GM21367 (cell line): ENCODE results near the gene QRICH1.

ENCODE experiments used
- ATAC-seq: cut with Tn5 transposase; IDR thresholded peaks from one replicate; pipeline ENCODE4 v1.9.1; 2021; ENCODE audit not compliant: unreplicated experiment

Gene QRICH1

GRCh38 chr3:49119439-49119838 lies 25.6 kb upstream of the QRICH1 start:
- no peak for ATAC-seq

- ATAC-seq, result no peak
These were observed 25.2 kb upstream of the QRICH1 start for GRCh38 chr3:49119036-49119435.

- no peak for ATAC-seq
These were observed 18.4 kb upstream of the QRICH1 start for GRCh38 chr3:49112262-49112661.

DNA sequence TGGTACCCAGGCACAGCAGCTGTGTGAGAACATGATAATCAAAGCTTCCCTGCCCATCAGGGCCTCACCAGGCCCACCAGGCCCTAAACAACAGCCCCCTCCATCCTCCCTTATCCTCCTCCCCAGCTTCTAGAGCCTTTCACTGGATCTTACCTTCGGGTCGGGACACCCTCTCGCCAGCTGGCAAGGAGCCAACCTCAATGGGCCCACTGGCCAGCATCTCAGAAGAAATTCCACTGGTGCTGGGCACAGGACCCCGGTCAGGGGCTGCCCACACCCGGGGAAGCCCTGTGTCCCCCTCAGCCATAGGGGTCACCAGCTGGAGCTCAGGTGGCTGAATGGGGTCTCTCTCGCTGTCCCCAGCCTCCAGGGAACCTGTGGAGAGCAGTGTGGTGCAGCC lies 17.5 kb upstream of the QRICH1 start:
- ATAC-seq, result no peak

DNA sequence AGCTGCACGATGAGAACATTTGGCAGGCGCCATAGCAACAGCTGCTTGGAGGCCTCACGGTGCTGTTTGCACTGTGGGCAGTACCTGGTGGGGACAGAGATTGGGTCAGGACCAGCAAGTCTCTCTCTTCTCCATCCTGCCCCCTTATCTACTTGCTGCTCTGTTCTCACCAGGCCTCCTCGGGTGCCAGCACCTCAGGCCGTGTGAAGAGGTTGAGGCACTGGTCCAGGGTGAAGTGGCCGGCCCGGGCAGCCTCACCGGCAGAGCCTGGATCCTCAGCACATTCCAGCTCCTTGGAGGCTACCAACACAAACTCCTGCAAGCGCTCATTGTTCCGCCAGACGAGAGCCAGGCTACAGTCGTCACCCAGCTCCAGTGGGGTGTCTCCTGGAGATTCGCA lies 16.9 kb upstream of the QRICH1 start:
- no peak for ATAC-seq

DNA sequence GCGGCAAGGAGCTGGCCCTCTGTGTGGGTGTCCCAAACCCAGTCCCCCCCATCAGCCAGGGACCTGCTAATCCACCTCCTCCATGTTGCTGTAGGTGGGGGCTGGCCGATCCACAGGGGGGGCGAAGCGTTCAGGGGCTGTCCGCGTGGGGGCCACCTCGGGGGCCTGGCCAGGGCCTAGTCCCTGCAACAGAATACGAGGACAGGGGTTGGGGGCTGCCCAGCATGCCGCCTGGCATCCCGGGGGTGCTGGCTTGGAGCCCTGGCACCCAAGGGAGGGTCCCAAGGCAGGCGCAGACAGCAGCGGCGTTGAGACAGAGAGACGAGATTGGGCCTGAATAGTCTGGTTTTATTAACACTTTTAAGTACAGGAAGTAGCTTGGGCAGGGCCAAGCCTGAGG lies 14.5 kb upstream of the QRICH1 start:
- no peak for ATAC-seq

DNA sequence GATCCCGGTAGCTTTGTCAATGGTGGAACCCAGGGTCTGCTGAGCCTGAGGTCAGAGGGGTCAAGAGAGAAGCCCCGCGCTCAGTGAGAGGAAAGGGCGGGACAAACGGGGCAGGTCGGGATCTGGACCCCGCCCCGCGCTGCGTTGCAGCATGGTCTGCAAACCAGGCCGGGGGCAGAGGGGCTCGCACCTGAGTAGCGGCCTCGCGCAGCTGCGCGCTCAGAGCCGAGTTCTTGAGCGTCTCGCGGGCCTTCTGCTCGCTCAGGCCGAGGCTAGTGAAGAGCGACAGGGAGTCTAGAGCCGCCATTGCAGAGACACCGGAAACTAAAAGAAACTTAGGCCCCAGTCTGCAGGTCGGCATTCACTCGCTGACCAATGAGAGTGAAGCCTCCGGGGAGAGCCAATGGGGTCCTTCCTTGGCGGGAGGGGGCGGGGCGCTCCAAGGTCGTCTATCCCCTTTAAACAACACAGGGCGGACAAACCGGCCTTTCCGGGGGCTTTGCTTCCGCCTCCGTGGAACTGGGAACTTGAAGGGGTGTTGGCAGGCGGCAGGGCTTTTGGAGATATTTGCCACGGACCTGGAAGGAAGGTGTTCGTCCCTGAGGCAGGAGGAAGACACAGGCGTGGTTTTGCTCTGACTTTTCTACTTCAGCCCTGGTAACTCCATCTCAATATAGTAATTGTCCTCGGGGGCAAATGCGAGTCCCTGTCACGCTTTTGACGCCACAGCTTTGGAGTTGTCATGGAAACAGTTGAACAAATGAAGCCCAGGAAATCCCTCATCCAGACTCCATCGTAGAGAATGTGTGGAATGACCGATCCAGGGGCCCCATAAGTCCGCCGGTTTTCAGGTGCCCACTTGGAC lies 10.8 kb upstream of the QRICH1 start, which contains the start of gene QARS1:
QARS1 (minus strand) TSS at position 331 of the 865 bp plus-strand sequence; CDS start at position 307, 24 bp downstream.
- peak; percentile 63 for ATAC-seq

GRCh38 chr3:49104052-49104426 lies 10.2 kb upstream of the QRICH1 start:
- ATAC-seq, result no peak

GRCh38 chr3:49100046-49100615 lies 6.3 kb upstream of the QRICH1 start:
- ATAC-seq, result no peak

DNA sequence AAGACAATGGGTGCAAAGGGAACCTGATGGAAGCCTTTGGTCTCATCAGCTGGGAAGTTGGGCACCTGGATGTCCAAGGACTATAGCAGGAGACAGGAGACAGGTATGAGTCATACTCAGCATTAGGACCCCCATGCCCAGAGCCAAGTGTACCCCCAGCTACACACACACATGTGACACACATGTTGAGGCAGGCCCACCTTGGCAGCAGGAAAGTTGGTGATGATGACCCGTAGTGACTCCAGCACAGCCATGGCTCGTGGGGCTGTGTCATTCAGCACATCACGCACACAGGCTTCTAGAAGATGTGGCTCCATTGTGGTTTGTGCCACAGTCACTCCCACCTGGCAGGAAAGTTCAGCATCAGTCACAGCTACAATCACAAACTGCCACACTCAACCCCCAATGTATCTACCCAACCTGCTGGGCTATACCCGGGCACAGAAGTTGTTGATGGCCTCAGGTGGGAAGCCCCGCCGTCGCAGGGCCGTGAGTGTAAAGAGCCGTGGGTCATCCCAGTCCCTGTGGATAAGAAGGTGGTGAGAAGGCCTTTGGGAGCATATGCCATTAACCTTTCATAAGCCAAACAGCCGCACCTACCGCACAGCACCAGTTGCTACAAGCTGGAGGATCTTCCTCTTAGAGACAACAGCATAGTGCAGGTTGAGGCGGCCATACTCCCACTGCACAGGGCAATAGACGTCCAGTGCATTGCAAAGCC lies 5.2 kb upstream of the QRICH1 start:
- ATAC-seq, result no peak

DNA sequence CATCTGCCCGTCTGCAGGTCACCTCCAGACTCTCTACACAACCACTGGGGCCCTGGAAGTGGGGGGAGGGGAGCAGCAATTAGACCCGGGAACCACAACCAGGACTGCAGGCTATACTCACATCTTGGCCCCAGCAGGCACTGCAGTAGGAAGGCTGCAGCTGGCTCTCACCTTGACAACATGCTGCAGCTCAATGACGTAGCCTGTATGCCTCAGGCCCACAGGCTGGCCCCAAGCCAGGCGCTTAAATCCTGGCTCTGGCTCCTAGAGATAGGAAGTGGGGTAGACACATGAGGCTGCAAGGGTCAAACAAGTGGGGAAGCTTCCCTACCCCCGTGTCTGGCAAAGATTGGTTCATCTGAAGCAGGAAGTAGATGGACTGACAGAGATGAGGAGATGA lies 4.6 kb upstream of the QRICH1 start:
- ATAC-seq, result no peak

DNA sequence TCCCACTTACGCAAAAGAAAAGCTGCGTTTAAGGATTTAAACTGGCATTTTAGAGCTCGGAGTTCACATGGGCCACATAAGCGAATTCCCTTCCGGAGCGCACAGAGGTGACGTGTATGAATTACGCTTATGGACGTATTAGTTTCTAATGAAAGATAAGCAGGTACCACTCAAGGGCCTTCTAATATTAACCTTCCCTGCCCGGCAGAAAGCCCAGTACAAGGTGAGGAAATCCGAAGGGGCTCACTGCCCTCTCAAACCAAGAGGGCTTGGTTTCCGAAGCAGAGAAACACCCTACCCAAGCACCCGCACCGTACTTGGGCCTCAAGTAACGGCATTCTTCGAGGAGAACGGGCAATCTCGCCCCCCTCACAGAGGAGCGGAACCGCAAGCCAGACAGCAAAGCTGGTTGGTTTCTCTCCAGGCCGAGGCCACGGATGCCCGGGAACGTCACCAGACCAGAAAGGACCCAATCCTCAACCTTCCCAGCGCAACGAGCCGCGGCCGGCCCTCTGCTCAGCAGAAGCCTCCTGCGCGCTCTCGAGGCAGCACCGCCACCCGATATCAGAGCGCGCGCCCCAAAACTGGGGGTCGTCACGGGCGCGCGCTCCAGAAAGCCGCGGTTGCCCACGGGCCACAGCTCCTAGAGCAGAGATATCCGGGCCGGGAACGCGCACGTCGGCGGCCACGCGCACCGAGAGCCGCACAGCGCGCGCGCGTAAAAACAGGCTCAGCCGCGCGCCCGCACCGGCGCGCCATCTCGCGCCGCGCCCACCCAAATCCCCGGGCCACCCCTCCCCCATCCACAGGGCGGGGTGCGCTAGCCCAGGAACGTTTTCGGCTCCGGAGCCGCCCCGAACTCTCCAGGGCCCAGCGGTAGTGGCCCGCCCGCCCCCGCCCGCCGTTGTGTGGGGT lies 676 bp downstream of the QRICH1 start:
- peak; percentile 26 for ATAC-seq

GRCh38 chr3:49081429-49081828 lies 12.4 kb downstream of the QRICH1 start:
- ATAC-seq, result no peak

- no peak for ATAC-seq
These were observed 14.6 kb downstream of the QRICH1 start for GRCh38 chr3:49079270-49079669.

- no peak for ATAC-seq
These were observed 17.2 kb downstream of the QRICH1 start for GRCh38 chr3:49076646-49077045.

DNA sequence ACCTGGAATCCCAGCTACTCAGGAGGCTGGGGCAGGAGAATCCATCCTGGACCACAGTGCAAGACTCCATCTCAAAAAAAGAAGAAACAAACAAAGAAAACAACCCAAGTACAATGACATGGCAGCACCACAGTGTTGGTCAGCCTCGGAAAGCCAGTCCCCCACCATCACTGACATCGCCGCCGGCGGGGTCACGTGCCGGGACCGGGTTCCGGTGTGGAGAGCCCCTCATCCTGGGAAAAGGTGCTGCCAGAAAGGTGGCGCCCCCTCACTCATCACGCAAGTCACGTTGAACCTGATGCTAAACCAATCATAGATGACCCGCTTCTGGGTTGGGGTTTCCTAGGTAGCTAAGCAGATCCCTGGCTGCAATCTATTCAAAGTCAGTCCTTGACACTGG lies 17.8 kb downstream of the QRICH1 start:
- no peak for ATAC-seq

GRCh38 chr3:49058011-49058410 lies 35.9 kb downstream of the QRICH1 start:
- ATAC-seq, result no peak

DNA sequence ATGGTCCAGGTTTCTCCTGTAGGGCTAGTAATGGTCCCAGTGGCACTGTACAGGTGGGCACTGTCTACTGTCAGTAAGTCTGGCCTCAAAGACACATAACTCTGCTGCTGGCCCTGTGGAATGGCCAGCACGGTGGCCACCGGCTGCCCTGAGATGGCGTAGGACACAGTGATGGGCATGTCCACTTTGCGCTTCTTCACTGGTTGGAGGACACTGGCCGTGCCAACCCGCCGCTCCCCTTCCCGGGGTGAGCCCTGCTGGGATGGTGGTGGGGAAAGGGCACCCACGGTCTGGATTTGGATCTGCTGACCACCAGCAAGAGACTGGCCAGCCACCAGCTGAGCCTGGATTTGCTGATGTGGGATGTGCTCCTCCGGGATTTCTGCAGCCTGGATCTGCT lies 36.6 kb downstream of the QRICH1 start:
- ATAC-seq, result no peak

GRCh38 chr3:49054344-49054862 lies 39.5 kb downstream of the QRICH1 start:
- no peak for ATAC-seq

- no peak for ATAC-seq
These were observed 40.3 kb downstream of the QRICH1 start for GRCh38 chr3:49053543-49053942.

GRCh38 chr3:49035281-49035680 lies 58.6 kb downstream of the QRICH1 start:
- no peak for ATAC-seq
